Suprapubic skin (tissue), 4 donors: ENCODE results near the gene ZFYVE28. TPM values are rescaled to one million over a fixed set of nuclear protein-coding genes. Genes with fewer than 3 reads are reported as not detected.

ENCODE experiments used
- DNase-seq, 2 donors: peaks; one replicate each; pipeline ENCODE4 v3.0.0-alpha.2; 2019; ENCODE audit warnings: low spot score in 2 of 2
- H3K27ac ChIP-seq: fragments of 200-600 bp; sonication (generic); one replicate; pipeline ENCODE4 v1.5.1; 2019
- H3K27me3 ChIP-seq: fragments of 200-600 bp; sonication (generic); one replicate; pipeline ENCODE4 v1.5.1; 2019
- H3K36me3 ChIP-seq: fragments of 200-600 bp; sonication (generic); one replicate; pipeline ENCODE4 v1.5.1; 2019
- H3K4me1 ChIP-seq: fragments of 200-600 bp; sonication (generic); one replicate; pipeline ENCODE4 v1.5.1; 2019
- H3K4me3 ChIP-seq: fragments of 200-600 bp; sonication (generic); one replicate; pipeline ENCODE4 v1.5.1; 2019; ENCODE audit warnings: mild to moderate bottlenecking
- H3K9me3 ChIP-seq: fragments of 200-600 bp; sonication (generic); one replicate; pipeline ENCODE4 v1.5.1; 2019
- CTCF ChIP-seq, 2 donors: fragments of 200-600 bp in 1 of 2; fragments of 450-650 bp in 1 of 2; sonication (generic) in 1 of 2; IDR thresholded peaks; one replicate each; pipeline ENCODE4 v1.5.1; 2016 to 2019; ENCODE audit warnings: antibody characterized with exemption in 2 of 2, mild to moderate bottlenecking in 1 of 2, moderate library complexity in 1 of 2
- EP300 ChIP-seq: sonication (generic); formaldehyde crosslinking; IDR thresholded peaks from one replicate; pipeline ENCODE4 v1.6.1; 2017; ENCODE audit warnings: antibody characterized with exemption
- POLR2A ChIP-seq, 2 donors: fragments of 450-650 bp; IDR thresholded peaks; one replicate each; pipeline ENCODE4 v1.6.1; 2017; ENCODE audit warnings: antibody characterized with exemption in 2 of 2, mild to moderate bottlenecking in 2 of 2, moderate library complexity in 2 of 2
- POLR2AphosphoS5 ChIP-seq, 3 donors: sonication (generic); formaldehyde crosslinking; IDR thresholded peaks; one replicate each; pipeline ENCODE4 v1.6.1; 2017; ENCODE audit warnings: antibody characterized with exemption in 3 of 3
- WGBS: methylation state at CpG from one replicate; pipeline ENCODE4 v1.1.5; 2018; 5-methylcytosine and 5-hydroxymethylcytosine counted together
- total RNA-seq, 4 donors: library from RNA; depleted of rRNA; stranded (reverse); fragments of >200 nt; gene quantifications; one replicate each; pipeline ENCODE4 v1.1.0, GENCODE V29; 2016

The ZFYVE28 gene
- total RNA-seq, 4 donors from 2014 or later: 7.6 to 21.3 (median 9.9) TPM

- peaks cover 6% of the 10 kb centered on the region for H3K9me3 ChIP-seq
- H3K4me1 ChIP-seq: no peaks in the 10 kb centered on the region
- DNase-seq: peak in 1 of 2 donors; percentile 74
- H3K36me3 ChIP-seq: no peaks in the 10 kb centered on the region
- no peak overlapping the region for H3K27ac ChIP-seq
- no peaks in the 10 kb centered on the region for H3K27me3 ChIP-seq
- TF ChIP-seq POLR2AphosphoS5 (IDR thresholded peaks at IDR 0.05) (no peak), POLR2A (IDR thresholded peaks at IDR 0.05) (no peak), CTCF (IDR thresholded peaks at IDR 0.05) (no peak), EP300 (no peak)
- H3K4me3 ChIP-seq: no peak overlapping the region
- WGBS: 78% methylated on average over 19 of the region's 19 CpGs
These were observed 88.1 kb downstream of the ZFYVE28 start for GRCh38 chr4:2330091-2331042.

GRCh38 chr4:2327579-2327978 is 90.9 kb downstream of the ZFYVE28 start:
- TF ChIP-seq CTCF (IDR thresholded peaks at IDR 0.05) (no peak), POLR2A (IDR thresholded peaks at IDR 0.05) (no peak), EP300 (no peak)

GRCh38 chr4:2324891-2325290 is 93.6 kb downstream of the ZFYVE28 start:
- WGBS: 74% methylated on average over 1 of the region's 1 CpG
- H3K36me3 ChIP-seq: no peaks in the 10 kb centered on the region
- H3K4me3 ChIP-seq: no peak overlapping the region
- no peak for TF ChIP-seq POLR2A (IDR thresholded peaks at IDR 0.05)
- no peak for TF ChIP-seq CTCF (IDR thresholded peaks at IDR 0.05)
- no peak for TF ChIP-seq EP300
- no peak for TF ChIP-seq POLR2AphosphoS5 (IDR thresholded peaks at IDR 0.05)
- H3K27ac ChIP-seq: no peak overlapping the region
- H3K27me3 ChIP-seq: no peaks in the 10 kb centered on the region
- H3K4me1 ChIP-seq: no peaks in the 10 kb centered on the region
- H3K9me3 ChIP-seq: peaks cover 6% of the 10 kb centered on the region
- DNase-seq: no peak

More at GRCh38 chr4:2327579-2327978, 90.9 kb downstream of the ZFYVE28 start:
- H3K9me3 ChIP-seq: peaks cover 6% of the 10 kb centered on the region
- no peak overlapping the region for H3K4me3 ChIP-seq
- H3K27ac ChIP-seq: no peak overlapping the region
- H3K4me1 ChIP-seq: no peaks in the 10 kb centered on the region
- H3K36me3 ChIP-seq: no peaks in the 10 kb centered on the region
- DNase-seq: no peak
- H3K27me3 ChIP-seq: no peaks in the 10 kb centered on the region

- no peaks in the 10 kb centered on the region for H3K27me3 ChIP-seq
- 66% methylated on average over 13 of the region's 13 CpGs for WGBS
- no peaks in the 10 kb centered on the region for H3K36me3 ChIP-seq
- no peak overlapping the region for H3K27ac ChIP-seq
- no peak overlapping the region for H3K4me3 ChIP-seq
- no peaks in the 10 kb centered on the region for H3K4me1 ChIP-seq
- peaks cover 2% of the 10 kb centered on the region for H3K9me3 ChIP-seq
- peak in 1 of 2 donors; percentile 15 for DNase-seq
- no peak for TF ChIP-seq EP300
- TF ChIP-seq POLR2AphosphoS5 (IDR thresholded peaks at IDR 0.05): no peak
- TF ChIP-seq POLR2A (IDR thresholded peaks at IDR 0.05): no peak
- no peak for TF ChIP-seq CTCF (IDR thresholded peaks at IDR 0.05)
These were observed 95.6 kb downstream of the ZFYVE28 start for GRCh38 chr4:2322841-2323240.

- DNase-seq: peak in 1 of 2 donors; percentile 50
- H3K4me3 ChIP-seq: no peak overlapping the region
- TF ChIP-seq EP300 (no peak), POLR2A (IDR thresholded peaks at IDR 0.05) (no peak), CTCF (IDR thresholded peaks at IDR 0.05) (no peak), POLR2AphosphoS5 (IDR thresholded peaks at IDR 0.05) (no peak)
These were observed 96.2 kb downstream of the ZFYVE28 start for GRCh38 chr4:2322227-2322626.

More at GRCh38 chr4:2322227-2322626, 96.2 kb downstream of the ZFYVE28 start:
- Histone ChIP-seq H3K27me3 (no peaks in the 10 kb centered on the region), H3K9me3 (no peaks in the 10 kb centered on the region), H3K36me3 (no peaks in the 10 kb centered on the region), H3K4me1 (no peaks in the 10 kb centered on the region), H3K27ac (no peak overlapping the region)
- 83% methylated on average over 4 of the region's 10 CpGs for WGBS
